Ovary (tissue), 9 donors: ENCODE measurements around the gene SAMHD1. TPM values are rescaled to one million over a fixed set of nuclear protein-coding genes. Genes with fewer than 3 reads are reported as not detected.
"Not testable (repeated sequence)": the region's sequence is repeated elsewhere in the genome, so short reads cannot be mapped to it uniquely, and the experiment has no call there.

Experiments
- DNase-seq, 5 donors: peaks; one replicate each; pipeline ENCODE4 v3.0.0-alpha.2; 2019 to 2020
- H3K27ac ChIP-seq, 2 donors: fragments of 200-600 bp; one replicate each; pipeline versions ENCODE4 v1.5.1 to v1.8.0; 2019 to 2022
- H3K27me3 ChIP-seq: fragments of 200-600 bp; one replicate; pipeline ENCODE4 v1.8.0; 2022
- H3K36me3 ChIP-seq: fragments of 200-600 bp; sonication (generic); one replicate; pipeline ENCODE4 v1.5.1; 2019
- H3K4me1 ChIP-seq: one replicate; pipeline ENCODE4 v1.8.1; 2013; ENCODE audit warnings: mild to moderate bottlenecking, moderate library complexity; ENCODE audit not compliant: insufficient read depth
- H3K4me3 ChIP-seq: fragments of 200-600 bp; sonication (generic); one replicate; pipeline ENCODE4 v1.5.1; 2017
- H3K9me3 ChIP-seq, 2 donors: fragments of 200-600 bp in 1 of 2; sonication (generic) in 1 of 2; one replicate each; pipeline versions ENCODE4 v1.5.1 to v1.8.1; 2013 to 2019; ENCODE audit warnings: mild to moderate bottlenecking in 1 of 2, moderate library complexity in 1 of 2
- CTCF ChIP-seq, 3 donors: fragments of 450-650 bp in 2 of 3; fragments of 200-600 bp in 1 of 3; IDR thresholded peaks; one replicate each; pipeline versions ENCODE4 v1.5.1 to v1.8.0; 2016 to 2022; ENCODE audit warnings: antibody characterized with exemption in 3 of 3, mild to moderate bottlenecking in 1 of 3
- EP300 ChIP-seq: sonication (generic); formaldehyde crosslinking; IDR thresholded peaks from one replicate; pipeline ENCODE4 v1.6.1; 2017; ENCODE audit warnings: antibody characterized with exemption
- POLR2A ChIP-seq: fragments of 450-650 bp; IDR thresholded peaks from one replicate; pipeline ENCODE4 v1.6.1; 2017; ENCODE audit warnings: antibody characterized with exemption, mild to moderate bottlenecking, moderate library complexity
- WGBS, 3 donors: extraction: QIAGEN DNeasy Blood & Tissue Kit in 1 of 3; methylation state at CpG; one replicate each; pipeline versions ENCODE4 v1.1.5 to v1.1.7; 2013 to 2017; 5-methylcytosine and 5-hydroxymethylcytosine counted together
- intact Hi-C, 4 donors: fragments of 100-400 bp; cut with DNase I; formaldehyde crosslinking; loops; one replicate each; pipeline versions ENCODE4 v1.11.0 to v1.15.1; 2022 to 2023
- polyA plus RNA-seq, 2 donors: library from polyadenylated mRNA; stranded (reverse); fragments of 200-250 nt in 1 of 2; fragments of 350-450 nt in 1 of 2; fragmentation: Illumina TruSeq in 1 of 2; extraction: RNeasy Lipid Tissue Mini Kit (QIAGEN cat#74804) in 1 of 2; gene quantifications; one replicate each; pipeline ENCODE4 v1.2.3, GENCODE V29; 2013 to 2014
- total RNA-seq, 7 donors: library from RNA; depleted of rRNA in 2 of 7; stranded (reverse); fragments of >200 nt in 2 of 7; fragmentation: NEBNext Ultra II Directional in 3 of 7; extraction: Animal tissue kit (Norgen Biotek cat#: 25700) in 3 of 7; gene quantifications; one replicate each; pipeline versions ENCODE4 v1.1.0 to v1.2.4, GENCODE V29; 2016 to 2023
- donor health status: DM: no; HTN: no; CAD: no; lungs with moderate emphysema.
- donor health status: DM: no; HTN: no; CAD: no.
- donor health status: Bipolar disorder and iron deficiency.
- donor health status: DM: yes; HTN: yes; CAD: no.
- donor health status: DM: no; HTN: no; CAD: no.
- donor health status: DM: yes; HTN: yes; CAD: no.

SAMHD1 gene
- total and polyA plus RNA-seq, 9 donors = 25.4 to 184 (median 103) TPM

GRCh38 chr20:36917240-36917639, 34.3 kb downstream of the SAMHD1 start:
- H3K36me3 ChIP-seq = no peaks in the 10 kb centered on the region
- no peaks in the 10 kb centered on the region for H3K9me3 ChIP-seq
- no peak for DNase-seq
- H3K27me3 ChIP-seq = no peaks in the 10 kb centered on the region
- no peak overlapping the region for H3K27ac ChIP-seq
- H3K4me1 ChIP-seq = no peaks in the 10 kb centered on the region
- no peak for TF ChIP-seq EP300
- no peak for TF ChIP-seq CTCF (IDR thresholded peaks at IDR 0.05)
- no peak for TF ChIP-seq POLR2A
- intact Hi-C loops = no loop called here
- WGBS, 3 donors = 95 to 97% (median 96%) methylated on average over 6 of the region's 6 CpGs
- no peak overlapping the region for H3K4me3 ChIP-seq

- Histone ChIP-seq H3K36me3 (no peaks in the 10 kb centered on the region), H3K27ac (no peak overlapping the region), H3K27me3 (no peaks in the 10 kb centered on the region), H3K4me3 (no peak overlapping the region), H3K4me1 (no peaks in the 10 kb centered on the region), H3K9me3 (no peaks in the 10 kb centered on the region)
- intact Hi-C loops = no loop called here
- DNase-seq = no peak
- 96 to 97% (median 96%) methylated on average over 2 of the region's 2 CpGs for WGBS, 3 donors
- no peak for TF ChIP-seq CTCF (IDR thresholded peaks at IDR 0.05)
- TF ChIP-seq EP300 = no peak
- TF ChIP-seq POLR2A = no peak
Measured at GRCh38 chr20:36916199-36916598, 35.3 kb downstream of the SAMHD1 start.

- 11 to 26% (median 16%) methylated on average over 4 of the region's 4 CpGs for WGBS, 3 donors
Measured at GRCh38 chr20:36908603-36909002, 42.9 kb downstream of the SAMHD1 start.

GRCh38 chr20:36906086-36906485, 45.4 kb downstream of the SAMHD1 start:
- 95 to 96% (median 96%) methylated on average over 7 of the region's 7 CpGs for WGBS, 3 donors

More at GRCh38 chr20:36908603-36909002, 42.9 kb downstream of the SAMHD1 start:
- intact Hi-C loops = no loop called here
- no peak overlapping the region for H3K4me3 ChIP-seq
- no peaks in the 10 kb centered on the region for H3K9me3 ChIP-seq
- DNase-seq = no peak
- no peaks in the 10 kb centered on the region for H3K4me1 ChIP-seq
- H3K27ac ChIP-seq = no peak overlapping the region
- no peaks in the 10 kb centered on the region for H3K27me3 ChIP-seq
- no peak for TF ChIP-seq EP300
- no peak for TF ChIP-seq CTCF (IDR thresholded peaks at IDR 0.05)
- TF ChIP-seq POLR2A = no peak
- H3K36me3 ChIP-seq = no peaks in the 10 kb centered on the region

GRCh38 chr20:36905566-36905965, 45.9 kb downstream of the SAMHD1 start:
- H3K27ac ChIP-seq, H3K36me3 ChIP-seq, DNase-seq, H3K4me3 ChIP-seq, H3K27me3 ChIP-seq, H3K4me1 ChIP-seq, H3K9me3 ChIP-seq, intact Hi-C loops: not testable (repeated sequence)
- 93 to 97% (median 96%) methylated on average over 10 of the region's 10 CpGs for WGBS, 3 donors

More at GRCh38 chr20:36906086-36906485, 45.4 kb downstream of the SAMHD1 start:
- intact Hi-C loops, H3K27me3 ChIP-seq, H3K4me3 ChIP-seq, DNase-seq, H3K9me3 ChIP-seq, H3K4me1 ChIP-seq, H3K27ac ChIP-seq, H3K36me3 ChIP-seq: not testable (repeated sequence)

GRCh38 chr20:36904690-36905089, 46.8 kb downstream of the SAMHD1 start:
- WGBS, 3 donors = 94 to 99% (median 96%) methylated on average over 2 of the region's 2 CpGs
- intact Hi-C loops = no loop called here
- Histone ChIP-seq H3K4me3 (no peak overlapping the region), H3K27ac (no peak overlapping the region), H3K27me3 (no peaks in the 10 kb centered on the region), H3K4me1 (no peaks in the 10 kb centered on the region), H3K9me3 (no peaks in the 10 kb centered on the region), H3K36me3 (no peaks in the 10 kb centered on the region)
- DNase-seq = no peak
- TF ChIP-seq EP300 (no peak), CTCF (IDR thresholded peaks at IDR 0.05) (no peak), POLR2A (no peak)
